GM19395 (cell line): ENCODE data around the gene GPR63.

Source experiments
- ATAC-seq: cut with Tn5 transposase; IDR thresholded peaks from one replicate; pipeline ENCODE4 v1.9.1; 2021; ENCODE audit warnings: mild to moderate bottlenecking, moderate library complexity; ENCODE audit not compliant: unreplicated experiment

Gene GPR63

DNA sequence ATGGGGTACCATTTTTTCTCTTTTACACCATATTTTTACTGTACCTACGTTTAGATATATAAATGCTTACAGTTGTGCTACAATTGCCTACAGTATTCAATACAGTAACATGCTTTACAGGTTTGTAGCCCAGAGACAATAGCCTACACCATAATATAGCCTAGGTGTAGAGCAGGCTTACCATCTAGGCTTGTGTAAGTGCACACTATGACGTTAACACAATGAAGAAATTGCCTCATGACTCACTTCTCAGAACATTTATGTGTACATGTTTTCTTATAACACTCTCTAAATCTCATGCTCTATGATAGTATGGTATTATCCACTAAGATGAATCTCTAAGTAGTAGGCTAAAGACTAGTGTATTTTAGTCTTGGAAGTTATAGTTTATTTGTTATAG is 13.5 kb downstream of the GPR63 start:
- ATAC-seq: no peak

DNA sequence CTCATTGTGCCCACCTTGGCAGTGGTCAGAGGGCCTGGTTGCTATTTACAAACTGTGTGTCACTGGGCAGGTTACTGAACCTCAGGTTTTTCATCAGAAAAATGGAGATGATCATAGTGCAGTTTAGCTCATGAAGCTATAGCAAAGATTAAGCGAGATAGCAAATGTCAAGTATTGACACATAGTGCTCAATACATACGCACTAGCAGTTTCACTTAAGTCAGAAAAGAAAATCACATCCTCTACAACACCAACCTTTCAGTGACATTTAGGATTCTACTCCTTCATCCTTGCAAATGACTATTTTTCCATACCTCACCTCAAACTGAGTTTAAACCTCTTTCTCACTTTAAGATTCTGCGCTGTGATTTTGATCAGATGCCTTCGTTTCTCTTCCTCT is 16.2 kb downstream of the GPR63 start:
- ATAC-seq: no peak

DNA sequence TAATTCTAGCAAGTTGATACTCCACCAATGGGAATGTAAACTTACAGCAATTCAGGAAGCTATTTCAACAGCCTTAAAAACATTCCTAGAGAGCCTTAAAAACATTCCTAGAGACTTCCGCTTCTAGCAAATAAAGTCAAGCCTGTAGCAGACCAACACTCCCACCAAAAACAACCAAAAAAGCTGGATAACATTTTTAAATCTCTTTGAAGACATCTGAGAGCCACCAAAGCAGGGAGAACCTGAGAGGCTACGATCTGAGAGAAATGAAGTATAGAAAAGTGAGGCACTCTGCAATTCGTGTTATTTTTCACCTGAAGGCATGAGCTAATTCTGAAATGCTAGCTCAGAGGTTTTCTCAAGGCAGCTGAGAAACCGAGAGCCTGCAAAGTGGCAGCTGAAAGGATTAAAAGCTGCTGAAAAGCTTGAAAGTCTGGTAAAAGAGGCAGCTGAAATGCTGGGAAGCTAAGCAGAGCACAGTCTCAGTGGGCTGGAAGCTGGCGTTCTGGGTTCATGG is 20.9 kb downstream of the GPR63 start:
- no peak for ATAC-seq

DNA sequence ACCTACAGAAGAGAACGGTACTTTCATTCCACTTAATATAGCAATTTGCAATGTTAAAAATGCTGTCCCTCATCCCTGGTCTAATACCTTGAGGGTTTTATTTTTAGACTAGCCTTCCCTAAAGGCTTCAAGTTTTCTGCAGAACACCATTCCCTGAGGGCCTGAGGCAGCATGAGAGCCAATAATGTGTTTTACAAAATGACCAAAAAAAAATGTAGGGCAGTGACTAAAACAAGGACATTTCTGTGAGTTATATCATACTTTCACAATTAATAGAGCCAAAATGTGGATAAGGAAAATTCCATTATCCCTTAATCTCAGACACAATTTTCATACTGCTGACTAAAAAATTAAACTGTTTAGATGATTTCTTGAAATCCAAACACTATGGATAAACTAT is 22.7 kb downstream of the GPR63 start:
- no peak for ATAC-seq

GRCh38 chr6:96812077-96812703 is 25.1 kb downstream of the GPR63 start:
- no peak for ATAC-seq

DNA sequence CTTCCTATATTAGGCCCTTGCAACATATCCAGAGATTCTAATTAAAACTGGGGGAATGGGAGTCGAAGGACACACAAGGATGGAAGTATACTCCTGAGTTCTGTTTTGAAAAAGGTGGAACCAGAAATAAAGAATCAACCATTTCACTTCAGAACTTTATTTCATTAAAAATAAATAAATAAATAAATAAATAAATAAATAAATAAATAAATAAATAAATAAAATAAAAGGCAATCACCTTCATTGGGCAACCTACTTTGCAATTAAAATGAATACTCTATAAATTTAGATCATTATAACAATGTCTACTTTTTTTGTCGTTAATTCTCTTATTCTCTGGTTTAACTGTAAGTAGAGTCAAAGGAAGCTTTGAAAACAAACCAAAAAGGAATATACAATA is 25.6 kb downstream of the GPR63 start:
- no peak for ATAC-seq

DNA sequence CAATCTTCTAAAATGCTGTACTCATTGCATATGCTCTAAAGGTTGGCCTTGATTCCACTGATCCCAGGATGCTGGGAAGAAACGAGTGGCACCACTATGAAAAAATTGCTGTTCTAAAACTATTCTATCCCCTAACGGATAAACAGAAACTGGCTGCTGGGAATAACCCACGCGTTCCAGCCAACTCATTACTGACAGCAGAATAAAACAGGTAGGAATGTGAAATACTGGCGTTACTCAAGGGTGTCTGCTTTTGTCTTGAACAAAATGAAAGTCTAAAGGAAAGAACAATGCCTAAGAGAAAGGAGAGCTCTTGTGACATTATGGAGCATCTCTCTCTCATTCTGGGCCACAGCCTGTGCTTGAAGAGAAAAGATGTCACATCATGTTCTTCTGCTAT is 26.1 kb downstream of the GPR63 start:
- no peak for ATAC-seq

GRCh38 chr6:96809119-96809518 is 28.2 kb downstream of the GPR63 start:
- no peak for ATAC-seq

DNA sequence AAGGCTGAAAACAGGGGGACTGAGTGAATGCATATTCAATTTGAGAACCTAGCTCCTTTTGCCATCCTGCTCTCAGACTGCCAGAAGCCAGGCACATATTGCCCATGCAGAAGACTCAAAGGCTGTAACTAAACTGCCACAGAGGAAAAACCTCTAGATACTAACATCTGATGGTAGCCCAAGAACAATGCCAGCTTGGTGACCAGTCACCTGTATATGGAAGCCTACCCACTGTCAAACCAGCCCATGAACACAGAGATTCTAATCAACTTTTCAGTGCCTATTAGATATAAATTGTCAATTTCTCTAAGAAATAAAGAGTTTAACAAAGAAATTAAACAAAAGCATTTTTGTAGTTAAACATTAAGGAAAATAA is 34.2 kb downstream of the GPR63 start:
- no peak for ATAC-seq

- peak; percentile 98 for ATAC-seq
Measured at GRCh38 chr6:96795481-96795880, 41.8 kb downstream of the GPR63 start.

DNA sequence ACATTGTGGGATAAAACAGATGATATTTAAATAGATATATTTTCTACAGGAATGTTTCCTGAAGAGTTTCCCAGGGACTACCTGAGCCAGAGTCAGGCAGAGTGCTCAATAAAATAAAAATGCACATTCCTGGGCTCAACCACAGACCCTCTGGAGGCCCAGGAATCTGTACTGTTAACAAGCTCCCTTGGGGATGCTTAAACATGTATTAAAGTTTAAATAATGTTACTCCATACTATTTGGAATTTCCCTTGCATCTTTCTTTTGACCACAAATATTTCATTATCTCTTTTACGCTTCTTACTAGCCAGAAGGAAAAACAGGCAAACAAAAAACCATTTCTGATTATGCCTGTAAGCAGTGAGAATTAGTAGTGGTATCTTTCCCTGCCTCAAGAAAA is 42.3 kb downstream of the GPR63 start:
- peak; percentile 21 for ATAC-seq

GRCh38 chr6:96792561-96793190 is 44.6 kb downstream of the GPR63 start:
- ATAC-seq: no peak

DNA sequence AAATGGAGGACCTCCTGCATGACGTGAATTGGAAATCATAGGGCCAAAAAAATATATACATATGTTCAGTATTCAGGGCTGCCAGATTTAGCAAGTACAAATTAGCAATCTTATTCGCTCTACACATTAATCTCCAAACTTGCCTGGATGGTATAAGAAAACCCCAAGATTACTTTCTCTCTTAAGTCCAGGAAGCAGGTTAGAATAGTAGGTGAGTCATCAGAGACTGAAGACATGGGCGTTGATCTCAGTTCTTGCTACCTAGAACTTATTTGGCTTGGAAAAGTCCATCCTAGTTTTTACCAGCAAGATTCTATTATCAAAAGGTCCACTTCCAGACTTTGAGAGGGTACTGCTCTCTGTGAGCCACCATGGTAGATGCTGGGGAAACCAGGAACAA is 47.4 kb downstream of the GPR63 start:
- ATAC-seq: no peak

DNA sequence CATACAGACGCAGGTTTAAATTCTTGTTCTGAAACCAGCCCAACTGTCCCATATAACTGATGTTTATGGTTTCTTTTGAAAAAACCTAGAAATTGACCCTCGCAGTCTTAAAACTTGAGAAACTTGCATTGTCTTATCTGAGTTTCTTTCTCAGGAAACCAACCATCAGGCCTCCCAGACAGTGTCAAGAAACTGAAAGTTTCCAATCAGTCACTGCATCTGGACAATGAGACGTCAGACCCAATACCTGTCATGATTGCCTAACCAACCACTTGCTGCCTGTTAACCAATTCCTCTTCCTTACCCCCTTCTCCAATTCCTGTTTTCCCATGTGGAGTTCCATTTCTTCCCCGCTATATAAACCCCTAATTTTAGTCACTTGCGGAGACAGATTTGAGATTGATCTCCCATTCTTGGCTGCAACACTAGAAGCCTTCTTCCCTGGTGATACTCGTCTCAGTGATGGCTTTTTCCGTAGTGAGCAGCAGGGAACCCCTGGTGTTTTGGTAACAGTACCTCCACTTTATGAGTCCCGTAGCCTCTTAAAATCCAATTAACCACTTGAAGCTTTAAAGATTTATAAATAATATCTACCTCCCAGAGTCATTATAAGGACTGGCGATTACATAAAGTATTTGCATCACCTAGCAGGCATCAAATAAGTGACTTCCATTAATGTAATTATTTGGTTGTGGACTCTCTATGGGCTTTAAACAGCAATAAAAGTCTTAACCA is 49.3 kb downstream of the GPR63 start:
- ATAC-seq: no peak

GRCh38 chr6:96786336-96786735 is 50.9 kb downstream of the GPR63 start:
- ATAC-seq: no peak

- no peak for ATAC-seq
Measured at GRCh38 chr6:96784650-96785049, 52.6 kb downstream of the GPR63 start.

GRCh38 chr6:96783307-96783706 is 54.0 kb downstream of the GPR63 start:
- ATAC-seq: no peak

- ATAC-seq: no peak
Measured at GRCh38 chr6:96781557-96781956, 55.7 kb downstream of the GPR63 start.

DNA sequence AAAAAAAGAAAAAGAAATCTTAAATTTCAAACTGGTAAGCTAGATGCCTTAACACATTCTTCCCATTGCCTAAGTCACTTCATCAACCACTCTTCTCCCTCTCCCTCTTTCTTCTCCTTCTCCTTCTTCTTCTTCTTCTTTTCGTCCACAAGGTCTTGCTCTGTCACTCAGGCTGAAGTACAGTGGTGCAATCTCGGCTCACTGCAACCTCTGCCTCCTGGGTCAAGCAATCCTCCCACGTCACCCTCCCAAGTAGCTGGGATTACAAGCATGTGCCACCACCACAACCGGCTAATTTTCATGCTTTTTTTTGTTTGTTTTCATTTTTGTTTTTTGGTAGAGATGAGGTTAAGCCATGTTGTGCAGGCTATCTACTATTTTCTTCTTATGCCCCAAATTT is 60.2 kb downstream of the GPR63 start:
- no peak for ATAC-seq

- no peak for ATAC-seq
Measured at GRCh38 chr6:96775727-96776400, 61.4 kb downstream of the GPR63 start.

DNA sequence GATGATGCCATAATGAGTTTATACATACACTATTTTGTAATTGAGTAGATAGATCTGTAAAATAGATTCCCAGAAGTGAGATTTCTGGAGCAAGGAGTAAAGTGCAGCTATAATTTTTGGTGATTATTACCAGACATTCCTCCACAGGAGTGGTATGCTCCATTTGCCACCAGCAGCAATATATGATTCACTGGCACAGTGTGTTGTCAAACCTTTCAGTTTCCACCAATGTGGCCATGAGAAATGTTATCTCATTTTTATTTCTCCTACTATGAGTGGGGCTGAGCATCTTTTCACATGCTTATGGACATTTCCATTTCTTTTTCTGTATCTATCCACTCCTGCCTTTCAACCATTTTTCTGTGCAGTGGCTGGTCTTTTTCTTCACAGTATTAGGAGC is 70.5 kb downstream of the GPR63 start:
- no peak for ATAC-seq

- ATAC-seq: no peak
Measured at GRCh38 chr6:96762599-96762998, 74.7 kb downstream of the GPR63 start.
